ENCODE results near the gene CDC42BPG.

Gene CDC42BPG

DNA sequence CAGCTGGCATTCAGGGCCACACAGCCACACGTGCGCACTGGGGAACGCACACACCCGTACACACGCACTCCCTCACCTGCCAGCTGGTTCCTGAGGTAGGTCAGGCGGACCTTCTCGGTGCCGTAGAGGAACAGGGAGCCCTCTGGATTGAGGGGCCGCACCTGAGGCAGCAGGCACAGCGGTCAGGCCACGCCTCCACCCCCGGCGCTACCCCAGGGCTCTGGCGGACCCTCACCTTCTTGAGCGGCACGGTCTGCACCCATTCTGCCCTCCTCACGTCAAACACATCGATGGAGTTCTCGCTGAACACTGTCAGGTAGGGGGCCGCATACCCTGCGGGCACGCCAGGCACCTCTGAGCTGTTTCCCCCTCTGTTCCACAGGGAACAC is 17.0 kb downstream of the CDC42BPG start:
- H3K4me3 ChIP-seq (ENCODE audit: low read length) = no peak overlapping the region
- no peaks in the 10 kb centered on the region for H4K20me1 ChIP-seq (ENCODE audit: control insufficient read depth, insufficient read depth, low read depth, low read length)
- H3K27me3 ChIP-seq (ENCODE audit: control insufficient read depth, low read length) = no peaks in the 10 kb centered on the region
- TF ChIP-seq, protein P1, sequence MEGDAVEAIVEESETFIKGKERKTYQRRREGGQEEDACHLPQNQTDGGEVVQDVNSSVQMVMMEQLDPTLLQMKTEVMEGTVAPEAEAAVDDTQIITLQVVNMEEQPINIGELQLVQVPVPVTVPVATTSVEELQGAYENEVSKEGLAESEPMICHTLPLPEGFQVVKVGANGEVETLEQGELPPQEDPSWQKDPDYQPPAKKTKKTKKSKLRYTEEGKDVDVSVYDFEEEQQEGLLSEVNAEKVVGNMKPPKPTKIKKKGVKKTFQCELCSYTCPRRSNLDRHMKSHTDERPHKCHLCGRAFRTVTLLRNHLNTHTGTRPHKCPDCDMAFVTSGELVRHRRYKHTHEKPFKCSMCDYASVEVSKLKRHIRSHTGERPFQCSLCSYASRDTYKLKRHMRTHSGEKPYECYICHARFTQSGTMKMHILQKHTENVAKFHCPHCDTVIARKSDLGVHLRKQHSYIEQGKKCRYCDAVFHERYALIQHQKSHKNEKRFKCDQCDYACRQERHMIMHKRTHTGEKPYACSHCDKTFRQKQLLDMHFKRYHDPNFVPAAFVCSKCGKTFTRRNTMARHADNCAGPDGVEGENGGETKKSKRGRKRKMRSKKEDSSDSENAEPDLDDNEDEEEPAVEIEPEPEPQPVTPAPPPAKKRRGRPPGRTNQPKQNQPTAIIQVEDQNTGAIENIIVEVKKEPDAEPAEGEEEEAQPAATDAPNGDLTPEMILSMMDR (IDR thresholded peaks at IDR 0.05; ENCODE audit: low read depth, low read length, poor library complexity, severe bottlenecking) = no peak
- TF ChIP-seq EZH2phosphoT487 (IDR thresholded peaks at IDR 0.05; ENCODE audit: borderline replicate concordance, low read length) = no peak
- H3K9me2 ChIP-seq (replicated peaks; ENCODE audit: control insufficient read depth, low read length) = no peaks in the 10 kb centered on the region
- no peaks in the 10 kb centered on the region for H3K79me2 ChIP-seq (ENCODE audit: control insufficient read depth, low read length)
- H3F3A ChIP-seq (ENCODE audit: control insufficient read depth, insufficient read depth) = no peaks in the 10 kb centered on the region
- H3K9me3 ChIP-seq (ENCODE audit: control insufficient read depth, insufficient read depth, low read length) = no peaks in the 10 kb centered on the region
- H3K27ac ChIP-seq (ENCODE audit: low read depth, low read length) = no peak overlapping the region
- H3K4me1 ChIP-seq (ENCODE audit: control insufficient read depth, low read length) = peaks cover 10% of the 10 kb centered on the region
- H3K4me2 ChIP-seq (ENCODE audit: low read length) = no peak overlapping the region
- H3K36me3 ChIP-seq (ENCODE audit: control insufficient read depth, low read length) = no peaks in the 10 kb centered on the region

DNA sequence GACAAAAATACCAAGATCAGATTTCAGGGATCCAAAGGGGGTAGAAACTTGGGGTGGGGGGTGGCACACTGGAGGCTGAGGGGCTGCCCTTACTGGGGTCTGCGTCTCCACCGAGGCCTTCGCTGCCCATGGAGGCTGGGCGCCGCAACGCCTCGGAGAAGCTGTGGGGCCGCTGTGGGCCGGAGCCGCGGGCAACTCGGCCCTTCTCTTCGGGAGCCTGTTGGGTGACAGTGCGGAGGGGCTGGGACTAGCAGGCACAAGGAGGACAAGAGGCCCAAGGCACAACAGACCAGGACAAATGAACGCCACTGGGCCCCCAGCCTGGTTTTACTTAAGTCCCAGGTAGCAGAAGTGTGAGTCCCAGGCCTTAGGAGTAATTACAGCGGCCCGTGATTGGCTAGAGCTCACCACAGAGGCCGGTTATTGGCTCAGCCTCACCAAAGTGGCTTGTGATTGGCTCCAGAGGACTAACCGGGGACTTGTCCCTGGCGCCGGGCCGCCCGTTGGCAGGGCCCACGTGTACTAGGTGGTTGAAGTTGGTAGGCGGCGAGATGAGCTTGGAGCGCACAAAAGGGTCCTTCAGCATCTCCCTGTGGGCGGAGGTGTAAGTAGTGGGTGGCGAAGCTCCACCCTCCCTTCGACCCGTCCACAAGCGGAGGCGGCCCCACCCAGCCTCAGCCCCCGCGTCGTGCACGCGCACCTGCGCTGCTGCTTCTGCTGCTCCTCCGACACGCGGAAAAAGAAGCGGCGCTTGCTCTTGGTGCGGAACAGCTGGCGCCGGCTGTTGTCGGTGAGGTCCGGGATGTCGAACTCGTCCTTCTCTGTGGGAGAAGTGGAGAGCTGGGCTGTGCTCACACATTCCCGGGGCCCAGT is 17.6 kb downstream of the CDC42BPG start:
- Histone ChIP-seq H3K27ac (ENCODE audit: low read depth, low read length) (no peak overlapping the region), H3K9me2 (replicated peaks; ENCODE audit: control insufficient read depth, low read length) (no peaks in the 10 kb centered on the region), H3K27me3 (ENCODE audit: control insufficient read depth, low read length) (no peaks in the 10 kb centered on the region), H3K9me3 (ENCODE audit: control insufficient read depth, insufficient read depth, low read length) (no peaks in the 10 kb centered on the region), H3K36me3 (ENCODE audit: control insufficient read depth, low read length) (no peaks in the 10 kb centered on the region), H3K4me2 (ENCODE audit: low read length) (no peak overlapping the region), H3K79me2 (ENCODE audit: control insufficient read depth, low read length) (no peaks in the 10 kb centered on the region), H3F3A (ENCODE audit: control insufficient read depth, insufficient read depth) (no peaks in the 10 kb centered on the region), H4K20me1 (ENCODE audit: control insufficient read depth, insufficient read depth, low read depth, low read length) (no peaks in the 10 kb centered on the region), H3K4me3 (ENCODE audit: low read length) (no peak overlapping the region), H3K4me1 (ENCODE audit: control insufficient read depth, low read length) (peaks cover 10% of the 10 kb centered on the region)
- no peak for TF ChIP-seq EZH2phosphoT487 (IDR thresholded peaks at IDR 0.05; ENCODE audit: borderline replicate concordance, low read length)
- TF ChIP-seq, protein P1 (IDR thresholded peaks at IDR 0.05; ENCODE audit: low read depth, low read length, poor library complexity, severe bottlenecking) = no peak

DNA sequence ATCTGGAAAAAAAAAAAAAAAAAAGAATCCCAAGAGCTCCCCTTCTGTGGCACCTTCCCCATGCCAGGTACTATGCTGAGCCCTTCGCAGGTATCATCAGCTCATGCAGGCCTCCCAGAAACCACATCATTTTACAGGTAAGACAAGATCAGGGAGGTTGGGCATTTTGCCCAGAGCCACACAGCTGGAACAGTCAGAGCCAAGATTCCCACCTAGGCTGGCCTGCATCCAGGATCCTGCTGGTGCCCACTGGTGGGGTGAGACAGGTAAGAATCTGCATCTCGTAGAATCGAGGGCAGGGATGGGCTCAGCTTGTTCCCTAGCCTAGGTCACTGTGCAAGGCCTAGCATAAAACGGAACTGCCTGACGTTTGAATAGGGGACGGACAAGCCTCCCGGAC is 18.4 kb downstream of the CDC42BPG start:
- H3K4me3 ChIP-seq (ENCODE audit: low read length) = no peak overlapping the region
- H3K27me3 ChIP-seq (ENCODE audit: control insufficient read depth, low read length) = no peaks in the 10 kb centered on the region
- TF ChIP-seq, protein P1 (IDR thresholded peaks at IDR 0.05; ENCODE audit: low read depth, low read length, poor library complexity, severe bottlenecking) = no peak
- TF ChIP-seq EZH2phosphoT487 (IDR thresholded peaks at IDR 0.05; ENCODE audit: borderline replicate concordance, low read length) = no peak

More for the DNA sequence above, 18.4 kb downstream of the CDC42BPG start:
- Histone ChIP-seq H3K36me3 (ENCODE audit: control insufficient read depth, low read length) (no peaks in the 10 kb centered on the region), H3K9me2 (replicated peaks; ENCODE audit: control insufficient read depth, low read length) (no peaks in the 10 kb centered on the region), H3K4me2 (ENCODE audit: low read length) (no peak overlapping the region), H3K9me3 (ENCODE audit: control insufficient read depth, insufficient read depth, low read length) (no peaks in the 10 kb centered on the region), H3F3A (ENCODE audit: control insufficient read depth, insufficient read depth) (no peaks in the 10 kb centered on the region), H3K27ac (ENCODE audit: low read depth, low read length) (no peak overlapping the region), H3K4me1 (ENCODE audit: control insufficient read depth, low read length) (peaks cover 10% of the 10 kb centered on the region), H4K20me1 (ENCODE audit: control insufficient read depth, insufficient read depth, low read depth, low read length) (no peaks in the 10 kb centered on the region), H3K79me2 (ENCODE audit: control insufficient read depth, low read length) (no peaks in the 10 kb centered on the region)
